Adrenal gland (tissue), 12 donors: ENCODE results near the gene TNFSF18. TPM values are rescaled to one million over a fixed set of nuclear protein-coding genes. Genes with fewer than 3 reads are reported as not detected.
"Not testable (repeated sequence)": the region's sequence is repeated elsewhere in the genome, so short reads cannot be mapped to it uniquely, and the experiment has no call there.

Source experiments
- DNase-seq, 7 donors: peaks; one replicate each; pipeline ENCODE4 v3.0.0-alpha.2; 2019 to 2020
- H3K27ac ChIP-seq, 5 donors: fragments of 200-600 bp; sonication (generic) in 4 of 5; 1 replicate in 3 of 5; 2 replicates in 2 of 5; pipeline versions ENCODE4 v1.5.1 to v1.8.0; 2016 to 2020; ENCODE audit warnings: mild to moderate bottlenecking in 1 of 5
- H3K27me3 ChIP-seq: fragments of 200-600 bp; 2 replicates; pipeline ENCODE4 v1.8.0; 2021
- H3K36me3 ChIP-seq, 2 donors: fragments of 200-600 bp; replicated peaks in 1 of 2; 1 replicate in 1 of 2; 2 replicates in 1 of 2; pipeline versions ENCODE4 v1.5.1 to v1.8.0; 2018 to 2022
- H3K4me1 ChIP-seq, 2 donors: fragments of 200-600 bp; replicated peaks in 1 of 2; 1 replicate in 1 of 2; 2 replicates in 1 of 2; pipeline versions ENCODE4 v1.5.1 to v1.8.0; 2018 to 2021
- H3K4me3 ChIP-seq, 4 donors: fragments of 200-600 bp; sonication (generic) in 3 of 4; one replicate each; pipeline ENCODE4 v1.5.1; 2016 to 2018
- H3K9me3 ChIP-seq, 3 donors: fragments of 200-600 bp; sonication (generic) in 1 of 3; replicated peaks in 1 of 3; 1 replicate in 2 of 3; 2 replicates in 1 of 3; pipeline versions ENCODE4 v1.5.1 to v1.8.0; 2016 to 2021
- POLR2A ChIP-seq, 2 donors: fragments of 450-650 bp; IDR thresholded peaks; one replicate each; pipeline ENCODE4 v1.6.1; 2017; ENCODE audit warnings: antibody characterized with exemption in 2 of 2, mild to moderate bottlenecking in 2 of 2, moderate library complexity in 1 of 2
- WGBS, 4 donors: extraction: QIAGEN DNeasy Blood & Tissue Kit in 2 of 4; methylation state at CpG; one replicate each; pipeline versions ENCODE4 v1.1.5 to v1.1.7; 2013 to 2017; 5-methylcytosine and 5-hydroxymethylcytosine counted together
- intact Hi-C, 2 donors: fragments of 100-400 bp; cut with DNase I; formaldehyde crosslinking; loops; one replicate each; pipeline versions ENCODE4 v1.14.1 to v1.15.0; 2022 to 2023
- polyA plus RNA-seq, 3 donors: library from polyadenylated mRNA; stranded (reverse); fragments of 200-250 nt in 2 of 3; fragments of 350-450 nt in 1 of 3; fragmentation: Illumina TruSeq in 1 of 3; extraction: RNeasy Lipid Tissue Mini Kit (QIAGEN cat#74804) in 1 of 3; gene quantifications; one replicate each; pipeline ENCODE4 v1.2.3, GENCODE V29; 2013 to 2014
- total RNA-seq, 9 donors: library from RNA; depleted of rRNA in 4 of 9; stranded (reverse); fragments of >200 nt in 4 of 9; fragments of 120-200 nt in 1 of 9; fragmentation: NEBNext Ultra II Directional in 1 of 9; extraction: Animal tissue kit (Norgen Biotek cat#: 25700) in 1 of 9; gene quantifications; one replicate each; pipeline versions ENCODE4 v1.1.0 to v1.2.4, GENCODE V29; 2013 to 2023
- TF ChIP-seq, protein P1 (sequence below), 6 experiments: fragments of 450-650 bp in 4 of 6; fragments of 200-600 bp in 2 of 6; sonication (generic) in 1 of 6; IDR thresholded peaks; 1 replicate in 5 of 6; 2 replicates in 1 of 6; pipeline versions ENCODE4 v1.5.1 to v1.8.0; 2016 to 2021; ENCODE audit warnings: antibody characterized with exemption in 6 of 6, mild to moderate bottlenecking in 2 of 6, moderate library complexity in 1 of 6
- donor health status: healthy with polysubstance abuse.
- donor health status: Bipolar disorder and iron deficiency.
- donor health status: DM: yes; HTN: yes; CAD: no.
- donor health status: DM: no; HTN: no; CAD: no.
- donor health status: DM: no; HTN: no; CAD: no.
- donor health status: DM: yes; HTN: yes; CAD: no.

Gene TNFSF18
- total and polyA plus RNA-seq, 12 donors, result 0.07 to 1.0 (median 0.27) TPM; not detected in 8

- Histone ChIP-seq H3K9me3 (no peaks in the 10 kb centered on the region), H3K4me3 (no peak overlapping the region), H3K4me1 (no peaks in the 10 kb centered on the region), H3K27ac (no peak overlapping the region), H3K36me3 (no peaks in the 10 kb centered on the region), H3K27me3 (peaks cover under 1% of the 10 kb centered on the region)
- no peak for TF ChIP-seq POLR2A (IDR thresholded peaks at IDR 0.05)
- TF ChIP-seq, protein P1, sequence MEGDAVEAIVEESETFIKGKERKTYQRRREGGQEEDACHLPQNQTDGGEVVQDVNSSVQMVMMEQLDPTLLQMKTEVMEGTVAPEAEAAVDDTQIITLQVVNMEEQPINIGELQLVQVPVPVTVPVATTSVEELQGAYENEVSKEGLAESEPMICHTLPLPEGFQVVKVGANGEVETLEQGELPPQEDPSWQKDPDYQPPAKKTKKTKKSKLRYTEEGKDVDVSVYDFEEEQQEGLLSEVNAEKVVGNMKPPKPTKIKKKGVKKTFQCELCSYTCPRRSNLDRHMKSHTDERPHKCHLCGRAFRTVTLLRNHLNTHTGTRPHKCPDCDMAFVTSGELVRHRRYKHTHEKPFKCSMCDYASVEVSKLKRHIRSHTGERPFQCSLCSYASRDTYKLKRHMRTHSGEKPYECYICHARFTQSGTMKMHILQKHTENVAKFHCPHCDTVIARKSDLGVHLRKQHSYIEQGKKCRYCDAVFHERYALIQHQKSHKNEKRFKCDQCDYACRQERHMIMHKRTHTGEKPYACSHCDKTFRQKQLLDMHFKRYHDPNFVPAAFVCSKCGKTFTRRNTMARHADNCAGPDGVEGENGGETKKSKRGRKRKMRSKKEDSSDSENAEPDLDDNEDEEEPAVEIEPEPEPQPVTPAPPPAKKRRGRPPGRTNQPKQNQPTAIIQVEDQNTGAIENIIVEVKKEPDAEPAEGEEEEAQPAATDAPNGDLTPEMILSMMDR (IDR thresholded peaks at IDR 0.05), result no peak
- intact Hi-C loops, result no loop called here
- 71 to 86% (median 78%) methylated on average over 1 of the region's 1 CpG for WGBS, 4 donors
- DNase-seq, result no peak
These were observed 32.2 kb upstream of the TNFSF18 start for GRCh38 chr1:173082913-173083312.

DNA sequence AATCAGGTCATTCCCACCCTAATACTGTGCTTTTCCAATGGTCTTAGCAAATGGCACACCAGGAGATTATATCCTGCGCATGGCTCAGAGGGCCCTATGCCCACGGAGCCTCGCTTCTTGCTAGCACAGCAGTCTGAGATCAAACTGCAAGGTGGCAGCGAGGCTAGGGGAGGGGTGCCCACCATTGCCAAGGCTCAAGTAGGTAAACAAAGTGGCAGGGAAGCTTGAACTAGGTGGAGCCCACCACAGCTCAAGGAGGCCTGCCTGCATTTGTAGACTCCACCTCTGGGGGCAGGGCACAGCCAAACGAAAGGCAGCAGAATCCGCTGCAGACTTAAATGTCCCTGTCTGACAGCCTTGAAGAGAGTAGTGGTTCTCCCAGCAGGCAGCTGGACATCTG, 23.5 kb upstream of the TNFSF18 start:
- WGBS, 4 donors, result 85 to 97% (median 92%) methylated on average over 6 of the region's 6 CpGs

DNA sequence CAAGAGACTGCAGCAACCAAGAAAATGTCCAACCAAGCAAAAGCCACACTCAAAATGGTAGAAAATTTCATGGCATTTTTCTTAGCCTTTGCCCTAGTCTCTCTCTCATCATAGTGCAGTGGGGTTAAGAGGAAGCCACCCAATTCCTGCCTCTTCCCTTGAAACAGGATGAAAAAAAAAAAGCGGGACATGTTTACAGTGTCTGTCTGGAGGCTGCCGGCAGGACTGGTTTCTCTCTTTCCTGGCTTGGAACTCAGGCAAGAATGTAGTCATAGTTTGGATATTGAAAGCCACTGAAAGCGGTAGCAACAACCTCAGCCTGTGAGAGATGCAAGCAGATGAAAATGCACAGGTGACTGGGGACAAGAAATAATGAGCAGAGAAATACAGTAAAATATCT, 13.3 kb upstream of the TNFSF18 start:
- TF ChIP-seq, protein P1 (IDR thresholded peaks at IDR 0.05), result no peak
- TF ChIP-seq POLR2A (IDR thresholded peaks at IDR 0.05), result no peak
- no peaks in the 10 kb centered on the region for H3K36me3 ChIP-seq

More for the DNA sequence above, 23.5 kb upstream of the TNFSF18 start:
- H3K4me1 ChIP-seq, H3K9me3 ChIP-seq, intact Hi-C loops, H3K36me3 ChIP-seq, H3K27me3 ChIP-seq, DNase-seq, H3K27ac ChIP-seq, H3K4me3 ChIP-seq: not testable (repeated sequence)

DNA sequence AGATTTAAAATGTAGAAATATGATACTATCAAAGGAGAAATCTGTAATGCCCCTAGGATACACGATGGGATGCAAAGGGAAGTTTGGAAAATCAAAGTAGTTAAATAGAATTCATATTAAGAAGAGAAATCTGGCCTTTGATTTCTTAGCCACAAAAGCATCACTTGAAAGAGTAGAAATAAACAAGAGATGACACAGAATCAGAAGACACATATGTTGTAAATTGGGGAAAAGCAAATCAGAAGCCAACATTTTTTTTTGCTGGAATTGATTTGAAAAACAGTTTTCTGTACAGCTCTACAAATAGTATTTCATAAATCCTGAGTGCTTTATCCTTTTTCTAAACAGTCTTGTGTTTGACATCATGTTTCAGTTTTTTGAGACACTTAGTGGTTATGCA, 12.4 kb upstream of the TNFSF18 start:
- Histone ChIP-seq H3K36me3 (no peaks in the 10 kb centered on the region), H3K9me3 (no peaks in the 10 kb centered on the region), H3K4me1 (no peaks in the 10 kb centered on the region), H3K4me3 (no peak overlapping the region), H3K27me3 (no peaks in the 10 kb centered on the region), H3K27ac (no peak overlapping the region)
- DNase-seq, result no peak
- TF ChIP-seq, protein P1 (IDR thresholded peaks at IDR 0.05), result no peak
- no peak for TF ChIP-seq POLR2A (IDR thresholded peaks at IDR 0.05)
- intact Hi-C loops, result no loop called here
- WGBS, 4 donors, result 72 to 85% (median 82%) methylated on average over 1 of the region's 1 CpG

More for the DNA sequence above, 13.3 kb upstream of the TNFSF18 start:
- Histone ChIP-seq H3K27me3 (no peaks in the 10 kb centered on the region), H3K27ac (no peak overlapping the region), H3K4me1 (no peaks in the 10 kb centered on the region), H3K4me3 (no peak overlapping the region), H3K9me3 (no peaks in the 10 kb centered on the region)
- 67 to 72% (median 70%) methylated on average over 3 of the region's 3 CpGs for WGBS, 4 donors
- intact Hi-C loops, result no loop called here
- DNase-seq, result no peak

GRCh38 chr1:173062150-173062938, 11.6 kb upstream of the TNFSF18 start:
- intact Hi-C loops, result no loop called here

More at GRCh38 chr1:173062150-173062938, 11.6 kb upstream of the TNFSF18 start:
- no peaks in the 10 kb centered on the region for H3K27me3 ChIP-seq
- no peaks in the 10 kb centered on the region for H3K4me1 ChIP-seq
- H3K27ac ChIP-seq, result no peak overlapping the region
- no peak for DNase-seq
- TF ChIP-seq, protein P1 (IDR thresholded peaks at IDR 0.05), result no peak
- no peak for TF ChIP-seq POLR2A (IDR thresholded peaks at IDR 0.05)
- H3K9me3 ChIP-seq, result no peaks in the 10 kb centered on the region
- no peak overlapping the region for H3K4me3 ChIP-seq
- no peaks in the 10 kb centered on the region for H3K36me3 ChIP-seq
- 83 to 93% (median 87%) methylated on average over 1 of the region's 1 CpG for WGBS, 4 donors
